Fibroblast of the aortic adventitia (primary cell): ENCODE results near the gene STK11. TPM values are rescaled to one million over a fixed set of nuclear protein-coding genes. Genes with fewer than 3 reads are reported as not detected.
A peak's percentile ranks its signal among the peaks of the same experiment; 100 is the strongest.

Experiments used
- DNase-seq: peaks from one replicate; pipeline ENCODE4 v3.0.0-alpha.2; 2010; ENCODE audit warnings: low read depth
- H3K4me3 ChIP-seq: 2 replicates; pipeline ENCODE4 v1.5.1; 2011; ENCODE audit warnings: low read depth, mild to moderate bottlenecking, control low read depth, low read length, moderate library complexity
- total RNA-seq: library from RNA; depleted of rRNA; stranded (reverse); fragments of >200 nt; gene quantifications from 2 replicates; pipeline ENCODE4 v1.2.3, GENCODE V29; 2012; ENCODE audit warnings: low replicate concordance
- TF ChIP-seq, protein P1 (sequence below): IDR thresholded peaks from 2 replicates; pipeline ENCODE4 v1.5.1; 2011; ENCODE audit warnings: mild to moderate bottlenecking, low read length, control low read depth, inconsistent platforms; ENCODE audit not compliant: insufficient read depth

STK11 gene, protein sequence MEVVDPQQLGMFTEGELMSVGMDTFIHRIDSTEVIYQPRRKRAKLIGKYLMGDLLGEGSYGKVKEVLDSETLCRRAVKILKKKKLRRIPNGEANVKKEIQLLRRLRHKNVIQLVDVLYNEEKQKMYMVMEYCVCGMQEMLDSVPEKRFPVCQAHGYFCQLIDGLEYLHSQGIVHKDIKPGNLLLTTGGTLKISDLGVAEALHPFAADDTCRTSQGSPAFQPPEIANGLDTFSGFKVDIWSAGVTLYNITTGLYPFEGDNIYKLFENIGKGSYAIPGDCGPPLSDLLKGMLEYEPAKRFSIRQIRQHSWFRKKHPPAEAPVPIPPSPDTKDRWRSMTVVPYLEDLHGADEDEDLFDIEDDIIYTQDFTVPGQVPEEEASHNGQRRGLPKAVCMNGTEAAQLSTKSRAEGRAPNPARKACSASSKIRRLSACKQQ
- 54.1 and 84.1 TPM in 2 replicates for total RNA-seq

DNA sequence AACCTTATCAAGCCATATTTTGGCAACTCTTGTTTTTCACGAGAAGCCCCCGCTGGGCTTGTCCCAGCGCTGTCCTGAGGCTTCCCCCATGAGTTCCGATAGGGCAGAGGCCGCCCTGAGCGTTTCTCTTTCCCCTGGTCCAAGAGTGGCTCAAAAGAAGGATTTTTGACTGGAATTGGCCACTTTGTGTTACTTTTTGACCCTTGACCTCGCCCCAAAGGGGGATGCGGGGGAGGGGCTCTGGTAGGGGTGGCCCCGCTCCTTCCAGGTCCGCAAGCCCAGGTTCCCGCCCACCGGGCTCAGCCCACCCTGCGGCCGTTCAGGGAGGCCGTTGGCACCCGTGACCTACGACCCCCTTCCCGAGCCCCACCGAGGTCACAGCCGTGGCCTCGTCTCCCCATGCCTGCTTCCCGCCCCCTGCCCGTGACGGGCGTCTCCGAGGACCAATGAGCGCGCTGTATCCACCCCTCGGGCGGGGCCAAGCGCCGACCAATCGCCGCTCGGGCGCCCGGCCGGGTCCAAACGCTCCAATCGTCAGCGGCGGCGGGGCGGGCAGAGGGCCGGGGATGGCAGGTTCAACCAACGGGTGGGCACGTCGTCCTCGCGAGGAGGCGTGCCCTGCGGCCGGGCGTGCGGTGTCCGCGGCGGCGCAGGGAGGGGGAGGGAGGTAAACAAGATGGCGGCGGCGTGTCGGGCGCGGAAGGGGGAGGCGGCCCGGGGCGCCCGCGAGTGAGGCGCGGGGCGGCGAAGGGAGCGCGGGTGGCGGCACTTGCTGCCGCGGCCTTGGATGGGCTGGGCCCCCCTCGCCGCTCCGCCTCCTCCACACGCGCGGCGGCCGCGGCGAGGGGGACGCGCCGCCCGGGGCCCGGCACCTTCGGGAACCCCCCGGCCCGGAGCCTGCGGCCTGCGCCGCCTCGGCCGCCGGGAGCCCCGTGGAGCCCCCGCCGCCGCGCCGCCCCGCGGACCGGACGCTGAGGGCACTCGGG lies at the start of gene STK11:
Gene STK11, plus strand, starts transcription at position 665 of the 986 bp plus-strand sequence. CDS start 1,136 bp downstream, outside the sequence.
- DNase-seq, result peak; percentile 94
- H3K4me3 ChIP-seq, result peak within 1 kb of the TSS; percentile 82
- TF ChIP-seq, protein P1, sequence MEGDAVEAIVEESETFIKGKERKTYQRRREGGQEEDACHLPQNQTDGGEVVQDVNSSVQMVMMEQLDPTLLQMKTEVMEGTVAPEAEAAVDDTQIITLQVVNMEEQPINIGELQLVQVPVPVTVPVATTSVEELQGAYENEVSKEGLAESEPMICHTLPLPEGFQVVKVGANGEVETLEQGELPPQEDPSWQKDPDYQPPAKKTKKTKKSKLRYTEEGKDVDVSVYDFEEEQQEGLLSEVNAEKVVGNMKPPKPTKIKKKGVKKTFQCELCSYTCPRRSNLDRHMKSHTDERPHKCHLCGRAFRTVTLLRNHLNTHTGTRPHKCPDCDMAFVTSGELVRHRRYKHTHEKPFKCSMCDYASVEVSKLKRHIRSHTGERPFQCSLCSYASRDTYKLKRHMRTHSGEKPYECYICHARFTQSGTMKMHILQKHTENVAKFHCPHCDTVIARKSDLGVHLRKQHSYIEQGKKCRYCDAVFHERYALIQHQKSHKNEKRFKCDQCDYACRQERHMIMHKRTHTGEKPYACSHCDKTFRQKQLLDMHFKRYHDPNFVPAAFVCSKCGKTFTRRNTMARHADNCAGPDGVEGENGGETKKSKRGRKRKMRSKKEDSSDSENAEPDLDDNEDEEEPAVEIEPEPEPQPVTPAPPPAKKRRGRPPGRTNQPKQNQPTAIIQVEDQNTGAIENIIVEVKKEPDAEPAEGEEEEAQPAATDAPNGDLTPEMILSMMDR, result no peak

DNA sequence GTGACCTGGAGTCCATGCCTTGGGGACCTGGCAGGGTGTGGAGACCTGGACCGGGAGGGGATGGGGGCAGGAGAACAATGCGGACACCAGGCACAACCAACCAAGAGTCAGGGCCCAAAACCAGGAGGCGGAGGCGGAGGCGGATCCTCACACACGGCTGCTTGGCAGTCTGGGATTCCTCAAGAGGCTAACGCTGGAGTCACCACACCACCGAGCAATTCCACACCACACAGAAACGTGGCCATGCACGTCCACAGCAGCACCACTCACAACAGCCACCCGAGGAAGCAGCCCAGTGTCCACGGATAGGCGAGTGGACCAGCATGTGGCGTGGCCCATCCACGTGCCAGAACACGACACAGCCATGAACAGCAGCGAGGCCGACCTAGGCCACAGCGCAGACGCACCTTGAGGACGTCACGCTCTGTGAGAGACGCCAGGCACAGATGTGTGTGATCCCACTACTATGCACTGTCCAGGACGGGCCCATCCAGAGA lies 49.2 kb upstream of the STK11 start:
- H3K4me3 ChIP-seq, result no peak overlapping the region
- TF ChIP-seq, protein P1, result no peak
- peak; percentile 39 for DNase-seq

GRCh38 chr19:1156830-1157615 lies 48.6 kb upstream of the STK11 start:
- TF ChIP-seq, protein P1, result no peak
- no peak for DNase-seq
- no peak overlapping the region for H3K4me3 ChIP-seq

DNA sequence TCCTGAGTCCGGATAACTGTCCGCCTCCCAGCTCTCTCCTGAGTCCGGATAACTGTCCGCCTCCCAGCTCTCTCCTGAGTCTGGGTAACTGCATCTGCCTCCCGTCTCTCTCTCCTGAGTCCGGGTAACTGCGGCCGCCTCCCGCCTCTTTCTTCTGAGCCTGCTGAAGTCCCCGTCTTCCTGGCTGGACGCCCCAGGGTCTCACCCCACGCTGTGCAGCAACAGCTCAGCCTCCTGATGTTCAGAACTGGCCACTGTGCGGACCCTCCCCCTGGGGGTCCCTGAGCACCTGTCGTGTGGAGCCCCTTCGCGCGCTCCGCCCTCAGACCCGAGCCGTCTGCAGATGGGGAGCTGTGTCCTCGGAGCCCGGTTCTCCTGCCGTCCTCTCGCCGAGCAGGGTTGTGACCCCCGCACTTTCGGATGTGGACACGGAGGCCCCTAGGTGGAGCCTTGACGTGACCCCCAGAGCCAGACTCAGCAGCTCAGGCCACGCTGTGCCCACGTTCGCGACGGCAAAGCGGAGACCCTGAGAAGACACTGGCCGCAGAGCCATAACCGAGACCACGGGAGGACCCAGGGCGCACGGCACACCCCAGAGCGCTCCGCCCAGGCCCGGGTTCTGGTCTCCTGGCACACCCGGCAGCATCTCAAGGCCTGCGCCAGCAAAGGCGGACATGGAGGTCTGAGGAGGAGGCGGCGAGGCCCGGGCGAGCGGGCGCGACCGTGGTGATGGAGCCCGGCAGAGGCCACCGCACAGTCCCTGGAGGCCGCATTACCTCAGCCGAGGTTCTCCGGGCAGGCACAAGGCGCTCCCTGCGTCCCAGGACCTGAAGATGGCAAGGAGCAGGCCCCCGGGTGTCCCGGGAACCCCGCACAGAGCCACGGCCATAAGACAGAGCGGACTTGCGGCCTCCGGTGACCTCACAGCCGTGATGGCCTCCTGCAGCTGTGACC lies 47.4 kb upstream of the STK11 start:
- TF ChIP-seq, protein P1, result no peak
- no peak overlapping the region for H3K4me3 ChIP-seq
- no peak for DNase-seq

GRCh38 chr19:1158885-1159448 lies 46.6 kb upstream of the STK11 start:
- no peak overlapping the region for H3K4me3 ChIP-seq
- no peak for DNase-seq
- TF ChIP-seq, protein P1, result no peak
